Loucy (cell line): ENCODE results near the gene MTREX.

Experiments used
- H2AFZ ChIP-seq: fragments of 200-600 bp; sonication (generic); 2 replicates; pipeline ENCODE4 v1.6.0; 2016; ENCODE audit warnings: antibody characterized with exemption, mild to moderate bottlenecking, low read length, moderate library complexity
- H3F3A ChIP-seq: fragments of 200-600 bp; 2 replicates; pipeline ENCODE4 v1.6.0; 2016; ENCODE audit warnings: antibody characterized with exemption, low read depth, mild to moderate bottlenecking
- H3K27me3 ChIP-seq: fragments of 200-600 bp; sonication (generic); 2 replicates; pipeline ENCODE4 v1.6.1; 2014; ENCODE audit warnings: low read length, mild to moderate bottlenecking; ENCODE audit not compliant: insufficient read depth, poor library complexity, severe bottlenecking
- H3K36me3 ChIP-seq: fragments of 200-600 bp; sonication (generic); 2 replicates; pipeline ENCODE4 v1.6.1; 2016; ENCODE audit warnings: low read length; ENCODE audit not compliant: insufficient read depth
- H3K4me1 ChIP-seq: fragments of 200-600 bp; sonication (generic); 2 replicates; pipeline ENCODE4 v1.5.1; 2014; ENCODE audit warnings: low read length, mild to moderate bottlenecking; ENCODE audit not compliant: insufficient read depth, poor library complexity, severe bottlenecking
- H3K4me2 ChIP-seq: fragments of 200-600 bp; sonication (generic); 2 replicates; pipeline ENCODE4 v1.6.0; 2014; ENCODE audit warnings: antibody characterized with exemption, low read length, low read depth, mild to moderate bottlenecking; ENCODE audit not compliant: poor library complexity, severe bottlenecking
- H3K4me3 ChIP-seq: fragments of 200-600 bp; sonication (generic); 2 replicates; pipeline ENCODE4 v1.5.1; 2014; ENCODE audit warnings: low read length, mild to moderate bottlenecking, mixed read lengths; ENCODE audit not compliant: poor library complexity, severe bottlenecking
- H3K79me2 ChIP-seq: fragments of 200-600 bp; sonication (generic); 2 replicates; pipeline ENCODE4 v1.6.1; 2014; ENCODE audit warnings: low read length; ENCODE audit not compliant: insufficient read depth
- H3K9ac ChIP-seq: fragments of 200-600 bp; sonication (generic); 2 replicates; pipeline ENCODE4 v1.6.0; 2014; ENCODE audit warnings: mild to moderate bottlenecking, low read depth, low read length, moderate library complexity; ENCODE audit not compliant: poor library complexity, severe bottlenecking
- H3K9me2 ChIP-seq: fragments of 200-600 bp; sonication (generic); replicated peaks from 2 replicates; pipeline ENCODE4 v1.6.1; 2016; ENCODE audit warnings: low read depth, low read length, mixed read lengths
- H3K9me3 ChIP-seq: fragments of 200-600 bp; sonication (generic); 2 replicates; pipeline ENCODE4 v1.6.1; 2014; ENCODE audit warnings: mild to moderate bottlenecking, antibody characterized with exemption, low read length, low read depth; ENCODE audit not compliant: insufficient read depth
- H4K20me1 ChIP-seq: fragments of 200-600 bp; sonication (generic); 2 replicates; pipeline ENCODE4 v1.6.0; 2014; ENCODE audit warnings: antibody characterized with exemption, low read length, mild to moderate bottlenecking; ENCODE audit not compliant: insufficient read depth, poor library complexity, severe bottlenecking
- CTCF ChIP-seq: fragments of 200-600 bp; sonication (generic); conservative IDR thresholded peaks from 2 replicates; pipeline ENCODE4 v1.5.1; 2014; ENCODE audit warnings: mild to moderate bottlenecking, antibody characterized with exemption, low read length
- EZH2phosphoT487 ChIP-seq: fragments of 200-600 bp; IDR thresholded peaks from 2 replicates; pipeline ENCODE4 v1.6.1; 2018; ENCODE audit warnings: antibody characterized with exemption, mild to moderate bottlenecking, moderate library complexity, borderline replicate concordance

MTREX gene

GRCh38 chr5:55406292-55406691, 98.5 kb downstream of the MTREX start:
- Histone ChIP-seq H3K9me2 (no peaks in the 10 kb centered on the region), H2AFZ (no peak overlapping the region), H3K9ac (no peak overlapping the region), H3K36me3 (peaks cover 66% of the 10 kb centered on the region; the same call in 1 of the 2 replicates), H3K4me1 (no peaks in the 10 kb centered on the region), H4K20me1 (no peaks in the 10 kb centered on the region), H3F3A (no peaks in the 10 kb centered on the region), H3K9me3 (no peaks in the 10 kb centered on the region), H3K27me3 (no peaks in the 10 kb centered on the region), H3K4me2 (no peak overlapping the region), H3K4me3 (no peak overlapping the region), H3K79me2 (no peaks in the 10 kb centered on the region)
- TF ChIP-seq CTCF (no peak), EZH2phosphoT487 (no peak)

GRCh38 chr5:55407059-55407684, 99.4 kb downstream of the MTREX start:
- H3K9me3 ChIP-seq = no peaks in the 10 kb centered on the region
- no peak overlapping the region for H3K9ac ChIP-seq
- H3K4me3 ChIP-seq = no peak overlapping the region
- H3K9me2 ChIP-seq = no peaks in the 10 kb centered on the region
- H2AFZ ChIP-seq = no peak overlapping the region
- no peaks in the 10 kb centered on the region for H3K4me1 ChIP-seq
- no peaks in the 10 kb centered on the region for H4K20me1 ChIP-seq
- no peaks in the 10 kb centered on the region for H3F3A ChIP-seq
- H3K27me3 ChIP-seq = no peaks in the 10 kb centered on the region
- no peak overlapping the region for H3K4me2 ChIP-seq
- no peak for TF ChIP-seq EZH2phosphoT487
- TF ChIP-seq CTCF = peak; percentile 75
- peaks cover 65% of the 10 kb centered on the region; the same call in 1 of the 2 replicates for H3K36me3 ChIP-seq
- no peaks in the 10 kb centered on the region for H3K79me2 ChIP-seq

- Histone ChIP-seq H3K79me2 (no peaks in the 10 kb centered on the region), H3F3A (no peaks in the 10 kb centered on the region), H3K4me2 (no peak overlapping the region), H3K9me3 (no peaks in the 10 kb centered on the region), H3K4me3 (no peak overlapping the region), H3K4me1 (no peaks in the 10 kb centered on the region), H3K27me3 (no peaks in the 10 kb centered on the region), H4K20me1 (no peaks in the 10 kb centered on the region), H3K36me3 (peaks cover 66% of the 10 kb centered on the region; the same call in 1 of the 2 replicates), H3K9me2 (no peaks in the 10 kb centered on the region), H3K9ac (no peak overlapping the region), H2AFZ (no peak overlapping the region)
- TF ChIP-seq EZH2phosphoT487 (no peak), CTCF (no peak)
Measured at GRCh38 chr5:55407984-55408383, 100.2 kb downstream of the MTREX start.
